GM18907 (cell line): ENCODE data around the gene BIRC6.
"Not testable (repeated sequence)": the region's sequence is repeated elsewhere in the genome, so short reads cannot be mapped to it uniquely, and the experiment has no call there.

ENCODE experiments used
- ATAC-seq: cut with Tn5 transposase; IDR thresholded peaks from one replicate; pipeline ENCODE4 v1.9.1; 2021; ENCODE audit warnings: mild to moderate bottlenecking, moderate library complexity; ENCODE audit not compliant: unreplicated experiment

BIRC6 gene

DNA sequence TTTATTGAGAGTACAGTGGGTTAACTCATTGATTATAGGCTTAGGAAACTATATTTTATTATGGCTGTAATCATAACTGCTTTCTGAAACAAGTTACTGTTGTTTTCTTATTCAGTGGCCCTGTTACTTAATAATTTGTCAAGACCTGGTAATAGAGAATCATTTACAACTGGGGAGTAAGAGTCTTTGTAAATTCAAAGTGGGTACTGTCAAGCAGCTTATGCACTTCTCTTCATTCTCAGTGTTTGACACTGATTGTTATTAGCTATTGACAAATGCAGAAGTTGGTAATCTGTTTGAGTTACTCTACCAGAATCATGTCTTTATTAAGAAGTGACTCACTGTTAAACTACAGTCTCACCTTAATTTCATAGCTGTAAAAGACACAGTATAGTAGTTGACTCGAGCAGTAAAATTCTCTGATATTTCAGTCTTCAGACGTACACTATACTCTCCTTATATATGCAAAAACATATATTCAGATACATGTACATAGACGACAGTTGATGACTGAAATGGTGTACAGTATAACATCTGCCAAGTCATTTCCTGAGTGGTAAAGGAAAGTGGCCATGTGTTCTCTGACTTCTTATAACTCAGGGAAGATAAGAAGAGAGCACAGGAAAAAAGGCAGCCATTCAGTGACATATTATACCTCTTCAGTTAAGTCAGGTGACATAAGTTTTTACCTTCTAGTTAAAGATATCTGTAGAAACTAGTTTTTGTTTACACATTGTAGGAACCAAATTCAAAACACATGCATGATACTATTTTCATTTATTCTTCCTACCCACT lies 235.0 kb downstream of the BIRC6 start:
- peak; percentile 84 for ATAC-seq

GRCh38 chr2:32594573-32594972 lies 237.8 kb downstream of the BIRC6 start:
- no peak for ATAC-seq

DNA sequence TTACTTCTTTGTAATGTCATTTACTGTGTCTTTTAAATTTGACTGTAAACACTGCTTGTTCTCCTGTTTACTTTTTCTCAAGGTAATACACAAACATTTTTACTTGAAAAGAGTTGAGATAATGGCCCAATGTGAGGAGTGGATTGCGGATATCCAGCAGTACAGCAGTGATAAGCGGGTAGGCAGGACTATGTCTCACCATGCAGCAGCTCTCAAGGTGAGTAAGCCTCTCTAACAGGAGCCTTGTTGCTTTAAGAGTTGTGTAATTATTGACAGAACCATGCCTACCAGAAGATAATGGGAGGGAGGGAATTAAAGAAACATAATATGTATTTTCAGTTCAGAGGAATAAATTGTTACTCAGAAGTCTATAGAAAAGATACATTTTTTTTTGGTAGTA lies 254.5 kb downstream of the BIRC6 start:
- no peak for ATAC-seq

DNA sequence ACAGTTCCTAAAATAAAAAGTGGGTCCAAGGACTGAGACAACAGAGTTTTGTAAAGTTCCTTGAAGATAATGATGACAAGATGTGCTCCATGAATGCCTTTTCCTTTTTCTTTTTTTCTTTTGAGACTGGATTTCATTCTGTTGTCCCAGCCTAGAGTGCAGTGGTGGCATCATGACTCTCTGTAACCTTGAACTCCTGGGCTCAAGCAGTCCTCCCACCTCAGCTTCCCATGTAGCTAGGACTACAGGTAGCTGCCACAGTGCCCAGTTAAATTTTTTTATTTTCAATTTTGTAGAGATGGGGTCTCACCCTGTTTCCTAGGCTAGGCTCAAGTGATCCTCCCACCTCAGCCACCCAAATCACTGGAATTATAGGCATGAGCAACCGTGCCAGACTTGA lies 254.9 kb downstream of the BIRC6 start:
- no peak for ATAC-seq

GRCh38 chr2:32614084-32614483 lies 257.3 kb downstream of the BIRC6 start:
- ATAC-seq: no peak

- no peak for ATAC-seq
Measured at GRCh38 chr2:32617599-32618189, 260.9 kb downstream of the BIRC6 start.

GRCh38 chr2:32622570-32623310 lies 265.9 kb downstream of the BIRC6 start:
- no peak for ATAC-seq

DNA sequence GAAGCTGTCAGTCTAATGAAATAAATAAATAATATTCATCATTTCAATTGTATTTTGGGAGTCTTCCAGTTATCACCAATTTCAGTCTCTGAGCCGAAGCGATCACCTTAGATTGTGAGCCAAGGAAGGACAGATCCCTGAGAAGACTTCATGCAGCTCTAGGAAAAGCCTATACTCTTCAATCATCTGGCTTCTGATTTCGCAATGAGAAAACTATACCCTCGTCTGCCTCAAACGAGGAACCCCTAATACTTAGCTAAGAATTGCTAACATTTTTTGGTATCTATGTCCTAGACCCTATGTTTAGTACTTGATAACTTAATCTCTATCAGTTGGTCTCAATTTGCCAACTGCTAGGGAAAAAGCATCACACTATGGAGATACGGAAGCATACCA lies 266.5 kb downstream of the BIRC6 start:
- no peak for ATAC-seq

GRCh38 chr2:32624812-32625211 lies 268.0 kb downstream of the BIRC6 start:
- ATAC-seq: no peak

DNA sequence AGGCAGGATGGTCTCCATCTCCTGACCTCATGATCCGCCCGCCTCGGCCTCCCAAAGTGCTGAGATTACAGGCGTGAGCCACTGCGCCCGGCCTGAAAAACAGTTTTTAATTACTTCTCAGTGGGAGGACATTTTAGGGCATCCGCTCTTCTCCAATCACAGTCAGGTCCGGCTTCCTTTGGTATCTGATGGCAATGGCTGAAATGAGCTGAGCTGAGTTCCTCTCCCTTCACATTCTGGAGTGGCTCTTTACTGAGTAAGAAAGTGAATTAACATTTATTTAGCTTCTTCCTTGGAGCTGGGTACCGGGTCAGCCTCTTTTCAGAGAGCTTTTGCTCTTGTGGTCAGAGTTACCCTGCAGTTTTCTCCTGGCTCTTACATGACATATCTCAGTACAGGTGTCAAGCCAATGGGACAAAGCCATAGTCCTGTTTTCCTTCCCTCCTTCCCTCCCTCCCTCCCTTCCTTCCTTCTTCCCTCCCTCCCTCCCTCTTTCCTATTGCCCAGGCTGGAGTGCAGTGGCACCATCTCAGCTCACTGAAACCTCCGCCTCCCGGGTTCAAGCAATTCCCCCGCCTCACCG lies 269.9 kb downstream of the BIRC6 start:
- ATAC-seq: no peak

DNA sequence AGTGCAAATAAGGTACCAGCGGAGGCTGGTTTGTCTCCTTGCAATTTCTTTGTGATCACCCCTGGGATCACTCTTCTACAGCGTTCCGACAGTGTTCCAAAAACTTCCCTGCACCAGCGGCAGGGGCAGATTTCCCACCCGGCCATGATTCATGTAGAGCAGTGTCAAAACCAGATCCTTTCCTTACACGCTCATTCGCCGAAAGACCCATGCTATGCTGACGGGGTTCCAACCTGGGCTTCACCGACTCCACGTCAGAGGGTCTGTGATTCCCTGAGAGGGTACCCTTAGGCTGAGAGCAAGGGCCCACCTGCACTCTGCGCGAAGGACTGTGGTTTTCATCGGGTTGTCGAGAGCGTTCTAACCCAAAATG lies 270.6 kb downstream of the BIRC6 start:
- ATAC-seq: peak; percentile 37

- peak; percentile 100 for ATAC-seq
Measured at GRCh38 chr2:32627814-32628579, 271.2 kb downstream of the BIRC6 start, which contains the start of gene TTC27. Gene TTC27 (plus strand): TSS chr2:32628050. CDS start chr2:32628293, 243 bp downstream.

DNA sequence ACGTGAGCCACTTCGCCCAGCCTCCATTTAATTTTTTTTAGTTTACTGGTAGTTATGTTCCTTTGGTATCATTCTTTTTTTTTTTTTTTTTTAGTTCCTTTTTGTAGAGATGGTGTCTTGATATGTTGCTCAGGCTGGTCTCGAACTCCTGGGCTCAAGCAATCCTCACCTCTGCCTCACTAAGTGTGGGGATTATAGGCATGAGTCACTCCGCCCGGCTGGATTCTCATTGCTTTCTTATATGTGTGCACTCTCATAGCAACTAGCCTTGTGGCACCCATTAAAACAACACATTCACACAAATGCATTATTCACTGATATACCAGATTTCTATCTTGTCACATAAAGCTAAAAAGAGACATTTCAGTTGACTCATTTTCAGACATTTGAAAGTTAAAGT lies 275.3 kb downstream of the BIRC6 start:
- no peak for ATAC-seq

DNA sequence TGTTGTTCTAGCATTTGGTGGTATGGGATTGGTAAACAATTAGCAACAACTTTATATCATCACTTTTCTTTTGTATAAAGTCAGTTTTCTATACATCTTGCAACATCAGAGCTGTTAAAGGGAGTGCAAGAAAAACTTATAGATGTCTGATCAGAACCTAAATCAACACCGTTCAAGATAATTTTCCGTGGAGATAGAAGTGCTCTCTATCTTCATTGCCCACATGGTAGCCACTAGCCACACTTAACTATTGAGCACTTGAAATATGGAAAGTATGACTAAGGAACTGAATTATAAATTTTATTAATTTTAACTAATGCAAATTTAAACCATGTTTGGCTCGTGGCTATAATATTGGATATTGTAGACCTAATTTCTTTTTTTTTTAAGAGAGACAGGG lies 276.2 kb downstream of the BIRC6 start:
- ATAC-seq: no peak

GRCh38 chr2:32638548-32638947 lies 281.7 kb downstream of the BIRC6 start:
- not testable (repeated sequence) for ATAC-seq

- no peak for ATAC-seq
Measured at GRCh38 chr2:32641180-32641579, 284.4 kb downstream of the BIRC6 start.

- no peak for ATAC-seq
Measured at GRCh38 chr2:32647180-32647651, 290.4 kb downstream of the BIRC6 start.

- no peak for ATAC-seq
Measured at GRCh38 chr2:32652555-32653209, 295.9 kb downstream of the BIRC6 start.

- no peak for ATAC-seq
Measured at GRCh38 chr2:32656069-32656468, 299.2 kb downstream of the BIRC6 start.

DNA sequence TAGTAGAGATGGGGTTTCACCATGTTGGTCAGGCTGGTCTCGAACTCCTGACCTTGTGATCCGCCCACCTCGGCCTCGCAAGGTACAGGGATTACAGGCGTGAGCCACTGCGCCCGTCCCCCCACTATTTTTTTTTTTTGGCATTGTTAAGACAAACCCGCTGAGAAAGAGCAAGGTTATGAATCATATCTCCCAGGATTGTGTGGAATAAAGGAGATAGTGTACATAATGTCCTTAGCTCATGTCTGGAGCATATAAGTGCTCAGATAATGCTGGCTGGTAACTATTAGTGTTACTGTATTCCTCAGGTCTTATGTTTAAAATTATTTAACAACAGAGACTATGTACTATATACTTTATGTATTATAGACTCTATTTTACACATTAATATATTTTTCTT lies 307.0 kb downstream of the BIRC6 start:
- ATAC-seq: no peak
